NAMALWA (cell line): ENCODE results near the gene RABGEF1.
"Not testable (repeated sequence)": the region's sequence is repeated elsewhere in the genome, so short reads cannot be mapped to it uniquely, and the experiment has no call there.

Experiments used
- DNase-seq: peaks from one replicate; pipeline ENCODE4 v3.0.0-alpha.2; 2015; ENCODE audit warnings: low spot score

RABGEF1 gene

DNA sequence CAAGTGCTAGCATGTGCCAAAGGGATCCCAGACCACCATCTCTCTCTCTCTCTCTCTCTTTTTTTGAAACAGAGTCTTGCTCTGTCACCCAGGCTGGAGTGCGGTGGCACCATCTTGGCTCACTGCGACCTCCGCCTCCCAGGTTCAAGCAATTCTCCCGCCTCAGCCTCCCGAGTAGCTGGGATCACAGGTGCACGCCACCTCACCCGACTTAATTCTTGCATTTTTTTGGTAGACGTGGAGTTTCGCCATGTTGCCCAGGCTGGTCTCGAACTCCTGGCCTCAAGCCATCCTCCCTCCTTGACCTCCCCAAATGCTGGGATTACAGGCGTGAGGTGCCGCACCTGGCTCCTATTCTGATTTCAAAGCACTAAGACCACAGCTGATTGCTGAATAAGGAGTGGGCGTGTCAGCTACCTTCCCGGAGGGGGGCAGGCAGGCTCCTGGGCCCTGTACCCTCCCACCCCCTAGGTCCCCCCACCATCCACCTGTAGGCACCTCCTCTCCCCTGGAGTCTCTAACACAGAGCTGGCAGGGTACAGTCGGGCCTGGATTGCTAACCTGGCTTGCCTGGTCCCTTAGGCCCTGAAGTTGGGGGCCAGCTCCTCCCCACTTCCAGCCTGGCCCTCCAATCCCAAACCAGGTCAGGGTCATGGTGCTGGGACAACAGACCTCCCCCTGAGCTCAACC is 74.8 kb downstream of the RABGEF1 start:
- not testable (repeated sequence) for DNase-seq

DNA sequence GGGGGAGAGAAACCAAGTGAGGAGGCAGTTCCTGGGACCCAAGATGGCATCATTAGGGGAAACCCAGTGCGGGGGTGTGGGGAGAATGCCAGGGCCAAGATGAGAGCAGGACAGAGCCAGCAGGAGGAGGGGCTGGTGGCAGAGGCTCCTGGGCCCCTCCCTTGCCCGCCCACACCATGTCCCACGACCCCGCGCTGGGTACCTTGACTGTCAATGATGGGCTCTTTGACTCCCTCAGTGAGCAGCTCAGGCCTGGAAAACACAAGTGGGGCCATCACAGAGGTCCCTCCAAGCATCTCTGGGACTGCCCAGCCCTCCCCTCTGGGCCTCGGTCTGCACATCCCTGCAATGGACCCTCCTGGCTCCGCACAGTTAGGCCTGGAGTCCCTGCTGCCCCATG is 75.4 kb downstream of the RABGEF1 start:
- no peak for DNase-seq

DNA sequence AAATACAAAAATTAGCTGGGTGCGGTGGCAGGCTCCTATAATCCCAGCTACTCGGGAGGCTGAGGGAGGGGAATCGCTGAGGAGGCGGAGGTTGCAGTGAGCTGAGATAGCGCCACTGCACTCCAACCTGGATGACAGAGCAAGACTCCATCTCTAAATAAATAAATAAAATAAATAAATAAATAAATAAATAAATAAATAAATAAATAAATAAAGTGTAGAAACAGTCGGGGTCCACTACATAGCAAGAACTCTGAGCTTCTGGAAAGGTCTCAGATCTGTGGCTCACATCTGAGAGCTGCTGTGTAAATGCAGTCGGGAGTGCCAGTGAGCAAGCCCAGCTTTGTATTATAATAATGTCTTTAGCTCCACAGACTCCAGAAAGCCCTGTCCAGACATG is 76.1 kb downstream of the RABGEF1 start:
- not testable (repeated sequence) for DNase-seq

DNA sequence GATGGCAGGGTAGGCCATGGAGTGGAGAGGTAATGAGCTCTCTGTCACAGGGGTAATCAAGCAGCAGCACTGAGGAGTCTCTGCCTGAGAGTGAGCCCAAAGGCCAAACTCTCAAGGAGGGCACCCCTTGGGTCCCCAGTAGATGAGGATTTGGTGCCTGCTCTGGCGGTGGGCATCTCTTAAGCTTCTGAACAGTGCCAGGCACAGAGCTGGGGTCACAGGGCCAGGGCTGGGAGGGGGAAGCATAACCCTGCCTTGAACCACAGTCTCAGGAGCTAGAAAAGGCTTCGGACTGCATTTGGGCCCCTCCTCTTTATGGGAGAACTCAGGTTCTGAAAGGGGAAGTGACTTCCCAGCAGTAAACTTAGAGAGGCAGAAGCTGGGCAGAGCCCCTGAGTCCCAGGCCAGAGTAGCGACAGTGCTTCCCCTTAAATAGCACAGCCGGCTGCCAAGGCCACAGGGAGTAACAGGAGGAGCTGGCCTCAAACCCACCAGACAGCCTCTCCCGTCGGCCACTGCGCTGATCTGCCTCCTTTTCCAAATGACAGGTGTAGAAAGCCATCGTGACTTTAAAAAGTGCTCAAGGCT is 76.8 kb downstream of the RABGEF1 start:
- peak; percentile 21 for DNase-seq

DNA sequence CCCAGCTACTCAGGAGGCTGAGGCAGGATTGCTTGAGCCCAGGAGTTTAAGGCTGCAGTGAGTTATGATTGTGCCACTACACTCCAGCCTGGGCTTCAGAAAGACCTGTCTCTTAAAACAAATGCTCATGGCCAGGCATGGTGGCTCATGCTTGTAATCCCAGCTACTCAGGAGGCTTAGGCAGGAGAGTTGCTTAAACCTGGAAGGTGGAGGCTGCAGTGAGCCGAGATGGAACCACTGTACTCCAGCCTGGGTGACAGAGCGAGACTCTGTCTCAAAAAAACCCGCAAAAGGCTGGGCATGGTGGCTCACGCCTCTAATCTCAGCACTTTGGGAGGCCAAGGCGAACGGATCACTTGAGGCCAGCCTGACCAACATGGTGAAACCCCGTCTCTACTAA is 77.4 kb downstream of the RABGEF1 start:
- not testable (repeated sequence) for DNase-seq

DNA sequence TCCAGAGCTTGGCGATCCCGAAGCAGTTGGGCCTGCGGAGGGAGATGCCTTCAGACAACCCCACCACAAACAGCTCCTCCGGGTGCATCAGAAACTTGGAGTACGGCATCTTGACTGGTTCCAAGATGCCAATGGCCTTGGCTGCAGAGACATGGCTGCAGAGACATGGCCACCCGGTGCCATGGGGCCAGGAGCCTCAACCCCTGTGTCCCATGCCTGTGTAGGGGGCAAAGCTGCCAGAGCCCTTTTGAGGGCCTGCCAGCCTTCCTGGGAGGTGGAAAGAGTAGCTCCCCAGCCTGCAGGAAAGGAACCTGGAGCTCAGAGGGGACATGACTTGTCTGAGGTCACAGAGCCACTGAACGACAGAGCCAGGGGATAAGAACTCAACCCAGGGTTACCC is 83.5 kb downstream of the RABGEF1 start:
- DNase-seq: no peak

DNA sequence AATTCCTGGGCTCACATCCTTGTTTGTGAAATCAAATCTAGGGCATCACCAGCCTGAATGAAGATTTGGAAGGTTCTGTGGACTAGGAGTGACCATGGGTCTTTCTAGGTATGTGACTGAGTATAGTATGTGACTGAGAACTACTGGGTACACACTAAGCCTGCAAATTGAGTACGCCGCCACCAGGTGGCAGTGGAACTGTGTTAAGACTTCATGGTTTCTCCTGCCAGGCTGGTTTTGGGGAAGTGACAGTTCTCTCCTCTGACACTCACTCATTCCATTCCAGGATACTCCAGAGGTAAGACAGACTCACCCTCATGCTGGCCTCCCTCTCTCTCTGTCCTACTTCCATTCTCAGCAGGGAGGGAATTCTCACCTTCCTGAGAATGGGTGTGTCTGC is 85.0 kb downstream of the RABGEF1 start:
- peak; percentile 86 for DNase-seq

DNA sequence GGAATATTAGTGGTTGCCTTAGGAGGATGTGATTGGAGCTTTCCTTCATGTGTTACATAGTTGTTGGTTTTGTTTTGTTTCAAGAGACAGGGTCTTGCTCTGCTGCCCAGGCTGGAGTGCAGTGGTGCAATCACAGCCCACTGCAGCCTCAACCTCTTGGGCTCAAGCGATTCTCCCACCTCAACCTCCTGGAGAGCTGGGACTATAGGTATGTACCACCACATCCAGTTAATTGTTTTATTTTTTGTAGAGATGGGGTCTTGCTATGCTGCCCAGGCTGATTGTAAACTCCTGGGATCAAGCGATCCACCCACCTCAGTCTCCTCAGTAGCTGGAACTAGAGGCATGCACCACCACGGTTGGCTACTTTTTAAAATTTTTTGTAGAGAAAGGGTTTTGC is 86.1 kb downstream of the RABGEF1 start:
- DNase-seq: no peak

DNA sequence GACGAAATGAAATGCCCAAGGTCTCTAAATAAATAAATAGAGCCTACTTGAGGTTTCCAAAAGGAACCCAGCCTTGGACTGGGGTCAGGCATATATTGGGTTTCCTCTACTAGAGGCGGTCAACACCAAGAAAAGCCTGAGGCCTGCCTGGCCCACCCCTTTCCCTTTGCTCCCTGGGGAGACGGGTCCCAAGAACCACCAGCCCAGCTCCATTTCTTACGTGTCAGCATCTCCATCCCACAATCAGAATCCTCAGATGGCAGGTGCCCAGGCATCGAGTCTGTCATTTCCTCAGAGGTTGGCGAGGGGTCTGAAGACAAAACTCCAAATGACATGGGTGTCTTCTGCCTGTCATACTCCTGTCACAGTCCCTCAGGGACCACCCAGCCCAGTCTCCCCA is 90.4 kb downstream of the RABGEF1 start:
- DNase-seq: not testable (repeated sequence)

DNA sequence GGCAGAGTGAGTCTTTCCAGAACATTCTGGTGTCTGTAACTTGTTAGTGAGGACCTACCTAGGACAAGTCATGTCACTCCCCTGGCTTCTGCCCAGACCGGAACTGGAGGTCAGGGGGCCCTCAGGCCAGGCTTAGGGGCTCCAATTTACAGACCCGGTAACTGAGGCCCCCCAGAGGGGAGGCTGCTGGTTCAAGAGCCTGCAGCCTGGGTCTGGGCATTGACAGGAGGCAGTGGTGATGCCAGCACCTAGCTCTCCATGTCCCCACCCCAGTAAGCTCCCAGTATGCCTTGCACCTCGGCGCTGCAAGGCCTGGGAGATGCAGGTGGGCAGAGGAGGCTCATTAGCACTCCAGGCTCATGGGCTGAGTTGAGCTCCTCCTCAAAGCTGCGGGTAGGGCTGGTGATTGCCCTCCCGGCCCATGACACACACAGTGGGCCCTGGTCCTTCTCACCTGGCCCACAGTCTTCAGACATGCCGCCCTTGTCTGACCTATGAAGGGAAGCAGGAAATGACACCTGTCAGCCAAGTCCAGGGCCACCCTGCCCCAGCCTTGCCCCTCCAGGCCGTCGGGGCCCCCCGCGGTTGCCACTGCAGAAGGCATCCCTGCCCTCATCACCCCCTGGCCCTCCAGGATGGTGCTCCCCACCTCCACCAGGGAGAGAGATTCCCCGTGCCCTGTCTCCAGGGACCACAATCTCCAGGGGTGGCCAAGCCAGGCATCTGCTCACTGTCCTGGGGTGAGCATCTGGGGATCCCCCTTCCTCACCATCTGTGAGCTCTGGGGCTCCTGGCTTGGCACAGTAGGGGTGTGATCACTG is 92.2 kb downstream of the RABGEF1 start:
- DNase-seq: no peak

DNA sequence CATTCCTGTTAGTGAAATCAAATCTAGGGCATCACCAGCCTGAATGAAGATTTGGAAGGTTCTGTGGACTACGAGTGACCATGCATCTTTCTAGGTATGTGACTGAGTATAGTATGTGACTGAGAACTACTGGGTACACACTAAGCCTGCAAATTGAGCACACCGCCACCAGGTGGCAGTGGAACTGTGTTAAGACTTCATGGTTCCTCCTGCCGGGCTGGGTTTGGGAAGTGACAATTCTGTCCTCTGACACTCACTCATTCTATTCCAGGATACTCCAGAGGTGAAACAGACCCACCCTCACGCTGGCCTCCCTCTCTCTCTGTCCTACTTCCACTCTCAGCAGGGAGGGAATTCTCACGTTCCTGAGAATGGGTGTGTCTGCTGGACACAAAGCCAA is 96.5 kb downstream of the RABGEF1 start:
- DNase-seq: peak; percentile 83

DNA sequence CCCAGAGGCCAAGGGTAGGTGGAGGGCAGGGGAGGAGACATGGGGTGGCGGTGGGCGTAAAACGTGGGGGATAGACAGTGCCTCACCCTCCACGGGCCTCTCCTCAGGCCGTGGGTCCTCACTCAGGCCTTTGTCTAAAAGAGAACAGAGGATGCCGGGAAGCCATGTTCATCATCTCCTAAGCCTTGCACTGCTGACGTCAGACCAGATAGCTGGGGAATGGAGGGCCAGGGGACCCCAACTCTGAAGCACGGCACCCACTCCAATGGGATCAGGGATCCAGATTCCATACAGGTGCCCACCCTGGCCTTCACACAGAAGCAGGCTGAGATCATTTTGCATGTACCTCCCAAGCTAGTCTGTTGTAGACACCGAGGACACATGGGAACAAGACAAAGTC is 97.1 kb downstream of the RABGEF1 start:
- no peak for DNase-seq

DNA sequence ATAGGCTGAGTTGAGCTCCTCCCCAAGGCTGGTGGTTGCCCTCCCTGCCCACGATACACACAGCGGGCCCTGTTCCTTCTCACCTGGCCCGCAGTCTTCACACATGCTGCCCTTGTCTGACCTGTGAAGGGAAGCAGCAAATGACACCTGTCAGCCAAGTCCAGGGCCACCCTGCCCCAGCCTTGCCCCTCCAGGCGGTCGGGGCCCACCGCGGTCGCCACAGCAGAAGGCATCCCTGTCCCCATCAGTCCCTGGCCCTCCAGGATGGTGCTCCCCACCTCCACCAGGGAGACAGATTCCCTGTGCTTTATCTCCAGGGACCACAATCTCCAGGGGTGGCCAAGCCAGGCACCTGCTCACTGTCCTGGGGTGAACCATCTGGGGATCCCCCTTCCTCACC is 99.3 kb downstream of the RABGEF1 start:
- no peak for DNase-seq

DNA sequence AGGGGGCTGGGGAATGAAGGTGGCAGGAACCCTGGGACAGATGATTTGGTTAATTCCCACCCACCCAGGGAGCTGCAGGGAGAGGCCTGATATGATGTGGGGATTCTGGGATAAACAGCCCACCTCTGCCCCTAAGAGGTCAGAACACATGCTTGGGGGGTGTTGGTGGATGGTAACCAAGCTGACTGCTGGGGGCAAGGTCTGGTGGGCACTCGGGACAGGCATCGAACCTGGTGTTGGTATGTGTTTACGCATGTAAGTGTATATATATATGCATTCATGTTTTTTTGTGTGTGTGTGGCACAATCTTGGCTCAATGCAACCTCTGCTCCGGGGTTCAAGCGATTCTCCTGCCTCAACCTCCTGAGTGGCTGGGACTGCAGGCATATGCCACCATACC is 99.8 kb downstream of the RABGEF1 start:
- no peak for DNase-seq

DNA sequence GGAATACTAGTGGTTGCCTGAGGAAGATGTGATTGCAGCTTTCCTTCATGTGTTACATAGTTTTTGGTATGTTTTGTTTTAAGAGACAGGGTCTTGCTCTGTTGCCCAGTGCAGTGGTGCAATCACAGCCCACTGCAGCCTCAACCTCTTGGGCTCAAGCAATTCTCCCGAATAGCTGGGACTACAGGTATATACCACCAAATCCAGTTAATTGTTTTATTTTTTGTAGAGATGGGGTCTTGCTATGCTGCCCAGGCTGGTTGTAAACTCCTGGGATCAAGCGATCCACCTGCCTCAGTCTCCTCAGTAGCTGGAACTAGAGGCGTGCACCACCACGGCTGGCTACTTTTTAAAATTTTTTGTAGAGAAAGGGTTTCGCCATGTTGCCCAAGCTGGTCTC is 101.4 kb downstream of the RABGEF1 start:
- DNase-seq: no peak

DNA sequence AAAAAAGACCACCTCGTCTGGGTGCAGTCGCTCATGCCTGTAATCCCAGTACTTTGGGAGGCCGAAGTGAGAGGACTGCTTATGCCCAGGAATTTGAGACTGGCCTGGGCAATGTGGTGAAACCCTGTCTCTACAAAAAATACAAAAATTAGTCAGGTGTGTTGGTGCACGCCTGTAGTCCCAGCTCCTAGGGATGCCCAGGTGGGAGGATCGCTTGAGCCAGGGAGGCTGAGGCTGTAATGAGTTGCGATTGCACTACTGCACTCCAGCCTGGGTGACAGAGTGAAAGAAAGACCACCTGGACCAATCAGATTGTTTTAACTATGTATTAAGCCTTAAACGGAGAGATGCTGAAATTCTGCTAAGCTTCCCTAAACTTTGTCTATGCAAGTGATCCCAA is 103.0 kb downstream of the RABGEF1 start:
- DNase-seq: not testable (repeated sequence)

DNA sequence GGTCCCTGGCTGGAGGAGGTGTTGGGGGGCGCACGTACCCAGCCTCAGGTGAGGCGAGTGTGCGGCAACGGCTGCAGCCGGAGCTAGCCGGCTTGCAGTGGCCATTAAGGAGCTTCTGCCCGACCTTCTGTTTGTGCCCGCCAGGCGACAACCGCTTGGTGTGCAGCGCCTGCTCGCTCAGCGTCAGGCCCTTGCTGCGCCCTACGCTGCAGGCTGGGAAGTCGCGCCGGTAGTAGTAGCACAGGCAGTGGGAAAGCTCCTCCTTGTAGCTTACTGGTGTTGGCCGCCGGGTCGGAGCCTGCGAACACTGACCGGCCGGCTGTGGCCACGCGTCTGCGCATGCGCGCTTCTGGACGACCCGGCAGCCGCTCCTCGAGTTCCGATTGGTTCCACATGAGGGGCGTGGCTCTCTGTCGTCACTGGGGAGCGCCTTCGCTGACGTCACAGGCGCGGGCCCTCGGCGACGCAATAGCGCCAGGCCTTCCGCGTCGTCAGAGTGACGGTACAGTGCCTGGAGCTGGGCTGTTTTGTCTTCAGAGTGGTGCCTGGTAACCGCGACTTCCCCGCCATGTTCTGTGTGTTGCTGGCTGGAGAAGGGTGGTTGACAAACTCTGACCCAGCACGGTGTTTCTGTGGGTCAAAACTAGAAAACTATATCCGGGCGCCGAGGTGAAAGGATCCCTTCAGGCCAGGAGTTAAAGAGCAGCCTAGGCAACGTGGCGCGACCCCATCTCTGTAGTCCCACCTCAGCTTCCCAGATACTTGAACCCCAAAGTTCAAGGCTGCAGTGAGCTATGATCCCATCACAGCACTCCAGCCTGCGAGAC is 104.2 kb downstream of the RABGEF1 start:
- peak; percentile 100 for DNase-seq

DNA sequence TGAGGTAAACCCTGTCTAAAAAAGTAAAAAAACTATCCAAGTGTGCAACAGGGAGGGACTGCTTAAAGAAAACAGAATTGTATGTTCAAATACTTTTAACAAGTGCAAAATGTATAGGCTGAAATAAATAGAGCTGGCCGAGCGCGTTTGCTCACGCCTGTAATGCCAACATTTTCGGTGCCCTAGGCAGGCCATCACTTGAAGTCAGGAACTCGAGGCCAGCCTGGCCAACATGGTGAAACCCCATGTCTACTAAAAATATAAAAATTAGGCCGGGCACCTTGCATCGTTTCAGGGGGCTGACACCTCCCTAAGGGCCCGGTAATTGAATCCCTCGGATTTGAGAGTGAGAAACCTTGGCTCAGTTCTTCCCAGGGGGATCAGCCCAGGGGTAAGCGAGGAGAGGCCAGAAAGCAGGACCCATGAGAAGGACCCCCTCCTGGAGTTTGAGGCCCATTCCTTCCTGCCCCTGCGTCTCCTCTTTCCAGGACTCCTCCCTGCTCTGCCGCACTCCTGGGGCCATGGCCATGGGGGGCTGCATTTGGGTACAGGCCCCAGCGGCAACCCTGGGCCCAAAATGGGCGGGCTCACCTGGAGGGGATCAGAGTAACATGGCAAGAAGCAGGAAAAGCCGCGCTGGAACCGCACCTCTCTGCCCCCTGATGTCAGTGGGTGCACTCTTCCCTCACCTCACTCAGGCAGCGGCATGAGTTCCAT is 105.0 kb downstream of the RABGEF1 start:
- no peak for DNase-seq

DNA sequence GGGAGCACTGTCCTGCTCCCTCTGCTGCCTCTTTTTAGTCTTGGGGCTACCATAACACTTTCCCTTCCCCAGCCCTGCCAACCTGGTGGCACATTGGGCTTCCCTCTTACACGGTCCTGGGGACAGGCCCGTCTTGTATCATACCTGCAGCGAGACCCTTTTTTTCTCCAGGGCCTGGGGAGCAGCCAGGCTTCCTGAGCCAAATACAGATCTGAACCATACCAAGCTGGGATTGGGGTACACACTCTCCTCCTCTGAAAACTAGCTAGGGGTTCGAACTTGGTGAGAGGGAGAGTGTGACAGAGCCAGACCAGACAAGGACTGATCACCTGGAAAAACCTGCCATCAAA is 105.5 kb downstream of the RABGEF1 start:
- not testable (repeated sequence) for DNase-seq

DNA sequence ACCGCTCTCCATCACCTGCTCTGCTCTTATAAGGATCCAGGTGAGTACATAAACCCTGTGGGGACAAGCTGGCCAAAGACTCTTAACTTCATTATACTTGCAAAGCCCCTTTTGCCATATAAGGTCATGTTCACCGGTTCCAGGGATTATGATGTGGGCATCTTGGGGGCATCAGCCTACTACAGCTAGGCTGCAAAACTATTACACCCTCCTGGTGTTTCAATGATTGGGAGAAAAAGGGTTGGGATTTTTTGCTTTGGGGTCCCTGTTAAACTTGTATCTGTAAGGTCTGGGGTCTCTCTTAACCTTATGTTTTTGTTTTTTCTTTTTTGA is 107.0 kb downstream of the RABGEF1 start:
- not testable (repeated sequence) for DNase-seq

DNA sequence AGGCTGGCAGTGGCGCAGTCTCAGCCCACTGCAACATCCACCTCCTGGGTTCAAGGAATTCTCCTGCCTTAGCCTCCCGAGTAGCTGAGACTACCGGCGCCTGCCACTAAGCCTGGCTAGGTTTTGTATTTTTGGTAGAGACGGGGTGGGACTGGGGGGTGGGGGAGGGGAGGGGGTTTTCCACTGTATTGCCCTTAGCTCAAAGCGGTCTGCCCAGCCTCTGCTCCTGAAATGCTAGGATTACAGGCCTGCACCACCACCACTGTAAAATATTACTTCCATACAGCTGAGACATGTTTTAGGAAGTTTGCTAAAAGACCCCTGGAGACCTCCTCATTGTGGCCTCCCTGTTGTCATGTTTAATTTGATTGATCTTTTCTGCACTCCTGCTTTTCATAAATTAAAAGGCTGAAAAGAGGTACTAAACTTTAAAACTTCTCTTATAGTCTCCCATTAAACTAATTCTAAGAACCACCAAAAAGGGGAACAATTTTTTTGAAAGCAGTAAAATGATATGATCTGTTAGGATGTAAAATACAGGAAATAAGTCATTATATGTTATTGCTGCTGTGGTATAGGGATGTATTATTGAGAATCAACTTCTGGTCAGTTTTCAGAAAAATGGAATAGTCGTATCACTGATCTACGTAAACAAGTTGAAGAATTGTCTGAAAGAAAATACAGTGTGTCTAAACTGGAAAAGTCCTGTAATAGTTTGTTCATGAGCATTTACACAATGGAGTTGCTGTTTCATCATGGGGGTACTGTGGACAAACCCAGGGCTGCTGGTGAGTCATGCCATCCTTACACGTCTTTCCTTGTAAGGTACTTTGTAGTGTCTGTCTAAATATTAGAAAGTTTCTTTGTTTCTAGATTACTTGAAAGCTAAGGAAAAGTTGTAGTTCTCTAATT is 107.6 kb downstream of the RABGEF1 start:
- DNase-seq: no peak
